GM19455 (cell line): ENCODE results near the gene CCDC27.
"Not testable (repeated sequence)": the region's sequence is repeated elsewhere in the genome, so short reads cannot be mapped to it uniquely, and the experiment has no call there.

Experiments
- ATAC-seq: cut with Tn5 transposase; IDR thresholded peaks from one replicate; pipeline ENCODE4 v1.9.1; 2021; ENCODE audit not compliant: unreplicated experiment

Gene CCDC27

GRCh38 chr1:3788756-3789420 is 36.6 kb downstream of the CCDC27 start:
- no peak for ATAC-seq

- ATAC-seq: no peak
These were observed 37.4 kb downstream of the CCDC27 start for GRCh38 chr1:3789421-3790300.

- no peak for ATAC-seq
These were observed 38.3 kb downstream of the CCDC27 start for GRCh38 chr1:3790500-3790923.

- ATAC-seq: no peak
These were observed 38.7 kb downstream of the CCDC27 start for GRCh38 chr1:3790952-3791351.

GRCh38 chr1:3795453-3796214 is 43.4 kb downstream of the CCDC27 start:
- ATAC-seq: peak; percentile 22

GRCh38 chr1:3796215-3797061 is 44.2 kb downstream of the CCDC27 start, which contains the start of gene LRRC47:
Gene LRRC47 (minus strand): TSS chr1:3796498. CDS start chr1:3796476, 22 bp downstream.
- ATAC-seq: peak; percentile 96

- no peak for ATAC-seq
These were observed 47.9 kb downstream of the CCDC27 start for GRCh38 chr1:3799976-3800685.

GRCh38 chr1:3800795-3801194 is 48.5 kb downstream of the CCDC27 start:
- not testable (repeated sequence) for ATAC-seq

GRCh38 chr1:3803905-3804626 is 51.8 kb downstream of the CCDC27 start:
- no peak for ATAC-seq

GRCh38 chr1:3804627-3804944 is 52.3 kb downstream of the CCDC27 start:
- not testable (repeated sequence) for ATAC-seq

GRCh38 chr1:3805038-3805437 is 52.8 kb downstream of the CCDC27 start:
- no peak for ATAC-seq

GRCh38 chr1:3807769-3808168 is 55.5 kb downstream of the CCDC27 start:
- no peak for ATAC-seq

GRCh38 chr1:3809680-3810079 is 57.4 kb downstream of the CCDC27 start:
- no peak for ATAC-seq

- not testable (repeated sequence) for ATAC-seq
These were observed 58.0 kb downstream of the CCDC27 start for GRCh38 chr1:3810149-3810761.

- no peak for ATAC-seq
These were observed 59.3 kb downstream of the CCDC27 start for GRCh38 chr1:3811595-3811911.

GRCh38 chr1:3814065-3814464 is 61.8 kb downstream of the CCDC27 start:
- ATAC-seq: no peak

- no peak for ATAC-seq
These were observed 62.7 kb downstream of the CCDC27 start for GRCh38 chr1:3814771-3815561.
